Neuronal stem cell (in vitro differentiated cells): ENCODE measurements around the gene MYLK4.

Experiments
- DNase-seq: peaks from one replicate; pipeline ENCODE4 v3.0.0-alpha.2; 2013; ENCODE audit warnings: low spot score
- H2AFZ ChIP-seq: one replicate; pipeline ENCODE4 v1.6.1; 2013; ENCODE audit warnings: mild to moderate bottlenecking, low read length, inconsistent platforms
- H2AK5ac ChIP-seq: 2 replicates; pipeline ENCODE4 v1.6.1; 2013; ENCODE audit warnings: low read depth, mild to moderate bottlenecking, inconsistent platforms, low read length, moderate library complexity, mixed read lengths
- H2BK120ac ChIP-seq: 2 replicates; pipeline ENCODE4 v1.6.1; 2013; ENCODE audit warnings: low read depth, mild to moderate bottlenecking, inconsistent platforms, low read length, moderate library complexity, mixed read lengths
- H2BK12ac ChIP-seq: one replicate; pipeline ENCODE4 v1.6.1; 2013; ENCODE audit warnings: low read length, inconsistent platforms
- H2BK15ac ChIP-seq: 2 replicates; pipeline ENCODE4 v1.6.1; 2013; ENCODE audit warnings: mild to moderate bottlenecking, low read length, inconsistent platforms, mixed read lengths
- H2BK5ac ChIP-seq: one replicate; pipeline ENCODE4 v1.6.1; 2013; ENCODE audit warnings: inconsistent platforms, mild to moderate bottlenecking, low read length, moderate library complexity
- H3K14ac ChIP-seq: one replicate; pipeline ENCODE4 v1.6.1; 2013; ENCODE audit warnings: low read length, inconsistent platforms
- H3K18ac ChIP-seq: 2 replicates; pipeline ENCODE4 v1.6.1; 2013; ENCODE audit warnings: low read length, inconsistent platforms
- H3K23ac ChIP-seq: 2 replicates; pipeline ENCODE4 v1.6.1; 2013; ENCODE audit warnings: low read depth, mild to moderate bottlenecking, mixed read lengths, low read length, inconsistent platforms; ENCODE audit not compliant: poor library complexity
- H3K27ac ChIP-seq: replicated peaks from 3 replicates; pipeline ENCODE4 v1.5.1; 2013; ENCODE audit warnings: low read length, inconsistent platforms
- H3K27me3 ChIP-seq, 3 experiments: 2 replicates each; pipeline ENCODE4 v1.6.1; 2013; ENCODE audit warnings: low read length in 3 of 3, mild to moderate bottlenecking in 2 of 3, inconsistent platforms in 1 of 3, low read depth in 1 of 3, mixed read lengths in 1 of 3, moderate library complexity in 1 of 3; ENCODE audit not compliant: control insufficient read depth in 3 of 3, insufficient read depth in 3 of 3
- H3K36me3 ChIP-seq, 2 donors: replicated peaks in 1 of 2; 2 replicates each; pipeline ENCODE4 v1.6.1; 2013; ENCODE audit warnings: low read length in 2 of 2; ENCODE audit not compliant: control insufficient read depth in 2 of 2, insufficient read depth in 2 of 2
- H3K4ac ChIP-seq: 2 replicates; pipeline ENCODE4 v1.6.1; 2013; ENCODE audit warnings: inconsistent platforms, mild to moderate bottlenecking, low read length, moderate library complexity
- H3K4me1 ChIP-seq, 2 donors: 1 replicate in 1 of 2; 2 replicates in 1 of 2; pipeline ENCODE4 v1.6.1; 2013; ENCODE audit warnings: low read length in 2 of 2, low read depth in 1 of 2; ENCODE audit not compliant: control insufficient read depth in 2 of 2, insufficient read depth in 1 of 2
- H3K4me2 ChIP-seq: one replicate; pipeline ENCODE4 v1.6.1; 2013; ENCODE audit warnings: mild to moderate bottlenecking, low read length, inconsistent platforms; ENCODE audit not compliant: insufficient read depth, poor library complexity, severe bottlenecking
- H3K4me3 ChIP-seq, 2 donors: 2 replicates each; pipeline ENCODE4 v1.5.1; 2013; ENCODE audit warnings: low read length in 2 of 2, mild to moderate bottlenecking in 2 of 2, inconsistent platforms in 1 of 2, moderate library complexity in 1 of 2
- H3K79me1 ChIP-seq: one replicate; pipeline ENCODE4 v1.6.1; 2013; ENCODE audit warnings: low read depth, mild to moderate bottlenecking, inconsistent platforms, low read length, moderate library complexity
- H3K9ac ChIP-seq: one replicate; pipeline ENCODE4 v1.6.1; 2013; ENCODE audit warnings: mild to moderate bottlenecking, low read depth, low read length, inconsistent platforms; ENCODE audit not compliant: poor library complexity
- H3K9me3 ChIP-seq, 2 donors: replicated peaks in 1 of 2; 2 replicates each; pipeline versions ENCODE3 to v1.6.1; 2013; ENCODE audit warnings: low read length in 2 of 2, mild to moderate bottlenecking in 2 of 2, inconsistent platforms in 1 of 2, low read depth in 1 of 2, mixed read lengths in 1 of 2, moderate library complexity in 1 of 2; ENCODE audit not compliant: control insufficient read depth in 2 of 2, insufficient read depth in 1 of 2
- H4K8ac ChIP-seq: one replicate; pipeline ENCODE4 v1.6.1; 2013; ENCODE audit warnings: low read depth, mild to moderate bottlenecking, inconsistent platforms, low read length, moderate library complexity
- H4K91ac ChIP-seq: one replicate; pipeline ENCODE4 v1.6.1; 2013; ENCODE audit warnings: low read length, low read depth, mild to moderate bottlenecking, inconsistent platforms; ENCODE audit not compliant: poor library complexity
- WGBS, 2 donors: extraction: QIAGEN DNeasy Blood & Tissue Kit; methylation state at CpG; one replicate each; pipeline ENCODE4 v1.1.7; 2013; ENCODE audit warnings: missing lambda C conversion rate in 2 of 2, mixed read lengths in 1 of 2; ENCODE audit not compliant: insufficient read length in 2 of 2, insufficient replicate concordance in 1 of 2; ENCODE audit errors: extremely low coverage in 2 of 2; 5-methylcytosine and 5-hydroxymethylcytosine counted together

The MYLK4 gene

DNA sequence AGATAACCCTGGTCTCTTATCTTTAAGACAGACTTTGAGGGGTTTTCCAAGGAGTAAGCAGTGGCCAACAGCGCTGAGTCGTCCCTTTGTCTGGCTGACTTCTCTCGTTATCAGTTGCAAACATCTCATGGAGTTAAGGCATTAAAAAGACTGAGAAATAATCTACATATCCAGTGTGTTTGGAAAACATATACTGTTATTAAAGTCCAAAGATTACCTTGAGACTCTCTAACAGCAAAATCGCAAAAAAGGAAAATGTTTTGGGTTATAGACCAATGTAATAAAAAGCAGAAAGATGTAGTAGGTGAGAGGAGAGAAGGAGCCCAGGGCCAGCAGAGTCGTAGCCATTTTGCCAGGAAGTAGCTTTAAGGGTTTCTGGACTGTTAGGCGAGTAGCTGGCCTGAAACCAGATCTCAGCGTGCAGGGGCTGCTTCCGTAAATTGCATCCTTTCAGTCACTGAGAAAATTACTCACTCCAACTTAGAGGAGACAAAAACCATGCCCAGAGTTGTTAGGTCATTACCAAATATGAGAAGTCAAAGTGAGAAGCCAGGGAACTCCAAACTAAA lies 24.6 kb downstream of the MYLK4 start:
- H3K9me3 ChIP-seq, result no peaks in the 10 kb centered on the region
- H3K23ac ChIP-seq, result no peak overlapping the region
- no peak overlapping the region for H4K91ac ChIP-seq
- H3K9ac ChIP-seq, result no peak overlapping the region
- no peak overlapping the region for H2BK5ac ChIP-seq
- no CpG with 5 or more reads among the region's 8 CpGs for WGBS, 2 donors
- DNase-seq, result no peak
- no peak overlapping the region for H3K4ac ChIP-seq
- H3K79me1 ChIP-seq, result no peaks in the 10 kb centered on the region
- no peak overlapping the region for H3K14ac ChIP-seq
- H3K18ac ChIP-seq, result no peak overlapping the region
- H3K4me3 ChIP-seq, result no peak overlapping the region
- H2BK120ac ChIP-seq, result no peak overlapping the region
- peaks cover 2 to 3% of the 10 kb centered on the region in 2 donors for H3K4me1 ChIP-seq
- peaks cover 0 to 3% (median 0%) of the 10 kb centered on the region in 3 experiments for H3K27me3 ChIP-seq
- no peak overlapping the region for H2BK12ac ChIP-seq
- H3K27ac ChIP-seq, result no peak overlapping the region
- H2AFZ ChIP-seq, result peak overlapping the region; percentile 64
- no peak overlapping the region for H3K4me2 ChIP-seq
- H2AK5ac ChIP-seq, result no peak overlapping the region
- H2BK15ac ChIP-seq, result no peak overlapping the region
- H4K8ac ChIP-seq, result no peak overlapping the region
- H3K36me3 ChIP-seq, result no peaks in the 10 kb centered on the region

DNA sequence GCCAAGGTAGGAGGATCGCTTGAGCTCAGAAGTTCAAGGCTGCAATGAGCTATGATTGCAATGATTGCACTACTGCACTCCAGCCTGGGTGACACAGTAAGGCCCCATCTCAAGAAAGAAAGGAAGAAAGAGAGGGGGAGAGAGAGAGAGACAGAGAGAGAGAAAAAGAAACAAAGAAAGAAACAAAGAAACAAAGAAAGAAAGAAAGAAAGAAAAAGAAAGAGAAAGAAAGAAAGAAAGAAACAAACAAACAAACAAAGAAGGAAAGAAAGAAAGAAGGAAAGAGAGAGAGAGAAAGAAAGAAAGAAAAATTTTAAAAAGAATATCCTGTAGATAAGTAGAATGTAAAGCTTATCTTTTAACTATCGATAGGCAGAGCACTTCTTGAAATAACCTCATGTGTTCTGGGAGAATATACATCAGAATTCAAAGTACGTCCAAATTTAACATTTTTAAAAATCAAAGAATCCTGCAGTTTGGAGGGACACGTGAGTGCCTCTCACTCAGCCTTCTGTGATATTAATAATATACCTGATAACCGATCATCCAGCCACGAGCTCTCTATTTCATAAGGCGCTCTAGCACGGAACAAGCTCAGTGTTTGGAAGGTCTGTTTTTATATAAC lies 25.2 kb downstream of the MYLK4 start:
- Histone ChIP-seq H3K14ac (no peak overlapping the region), H3K27me3 (peaks cover 0 to 3% (median 0%) of the 10 kb centered on the region in 3 experiments), H2AFZ (peak overlapping the region; percentile 64), H2BK120ac (no peak overlapping the region), H2BK5ac (no peak overlapping the region), H3K4ac (no peak overlapping the region), H4K8ac (no peak overlapping the region), H4K91ac (no peak overlapping the region), H3K79me1 (no peaks in the 10 kb centered on the region), H3K18ac (no peak overlapping the region), H3K4me1 (peaks cover 2 to 3% of the 10 kb centered on the region in 2 donors), H3K9ac (no peak overlapping the region), H2AK5ac (no peak overlapping the region), H2BK15ac (no peak overlapping the region), H2BK12ac (no peak overlapping the region), H3K23ac (no peak overlapping the region), H3K4me2 (no peak overlapping the region), H3K9me3 (no peaks in the 10 kb centered on the region), H3K4me3 (no peak overlapping the region), H3K36me3 (no peaks in the 10 kb centered on the region), H3K27ac (no peak overlapping the region)
- DNase-seq, result no peak
- no CpG with 5 or more reads among the region's 8 CpGs for WGBS, 2 donors

DNA sequence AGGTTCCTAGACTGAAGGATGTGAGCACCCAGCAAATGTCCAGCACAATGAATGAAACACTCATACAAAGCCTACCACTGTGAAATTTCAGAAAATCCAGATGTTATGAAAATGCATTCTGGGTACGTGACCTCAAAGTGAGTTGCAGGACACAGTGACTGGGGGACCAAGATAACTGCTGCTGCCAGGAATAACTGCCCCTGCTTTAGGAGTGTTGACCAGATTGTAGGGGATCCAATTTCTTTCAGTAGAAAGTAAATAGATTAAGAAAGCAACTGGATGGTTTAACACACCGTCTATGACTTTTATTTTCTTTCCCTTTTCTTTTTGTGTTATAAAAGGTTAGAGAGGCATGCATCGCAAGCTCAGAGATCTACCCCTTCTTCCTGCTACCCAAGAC lies 29.5 kb downstream of the MYLK4 start:
- H3K4ac ChIP-seq, result no peak overlapping the region
- no peak overlapping the region for H2BK5ac ChIP-seq
- WGBS, 2 donors, result no CpG with 5 or more reads among the region's 3 CpGs
- no peak overlapping the region for H4K8ac ChIP-seq
- H2BK12ac ChIP-seq, result no peak overlapping the region
- H3K36me3 ChIP-seq, result no peaks in the 10 kb centered on the region
- H3K18ac ChIP-seq, result no peak overlapping the region
- H3K27ac ChIP-seq, result no peak overlapping the region
- no peak overlapping the region for H2BK120ac ChIP-seq
- no peak overlapping the region for H2AK5ac ChIP-seq
- no peaks in the 10 kb centered on the region for H3K79me1 ChIP-seq
- H3K4me3 ChIP-seq, result no peak overlapping the region
- no peak overlapping the region for H3K9ac ChIP-seq
- no peak overlapping the region for H4K91ac ChIP-seq
- no peak overlapping the region for H3K23ac ChIP-seq
- no peak overlapping the region for H3K4me2 ChIP-seq
- H2AFZ ChIP-seq, result no peak overlapping the region
- no peak for DNase-seq
- peaks cover 0 to 2% of the 10 kb centered on the region in 2 donors for H3K4me1 ChIP-seq
- no peaks in the 10 kb centered on the region for H3K9me3 ChIP-seq
- no peaks in the 10 kb centered on the region for H3K27me3 ChIP-seq
- H3K14ac ChIP-seq, result no peak overlapping the region
- no peak overlapping the region for H2BK15ac ChIP-seq

DNA sequence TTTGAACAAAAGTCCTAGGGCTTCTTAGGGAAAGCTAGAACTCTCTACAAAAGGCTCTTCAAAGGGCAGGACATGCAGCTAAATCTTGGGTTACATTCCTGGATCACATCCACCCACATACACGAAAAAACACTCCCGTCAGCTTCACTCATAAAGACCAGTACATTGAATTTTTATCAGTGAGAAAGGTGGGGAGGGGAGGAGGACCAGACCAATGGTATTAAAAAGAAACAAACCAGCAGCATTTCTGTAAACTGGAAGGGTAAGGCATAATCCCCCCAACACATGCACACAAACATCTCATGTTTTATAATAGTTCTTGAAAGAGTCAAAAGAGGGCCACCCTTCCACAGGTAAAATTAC lies 31.6 kb downstream of the MYLK4 start:
- Histone ChIP-seq H3K18ac (no peak overlapping the region), H3K23ac (no peak overlapping the region), H3K9me3 (no peaks in the 10 kb centered on the region), H3K27ac (no peak overlapping the region), H4K91ac (no peak overlapping the region), H3K4me3 (no peak overlapping the region), H2BK5ac (no peak overlapping the region), H2AK5ac (no peak overlapping the region), H3K4ac (no peak overlapping the region), H3K4me1 (no peaks in the 10 kb centered on the region), H3K9ac (no peak overlapping the region), H4K8ac (no peak overlapping the region), H2BK12ac (no peak overlapping the region), H3K79me1 (no peaks in the 10 kb centered on the region), H2AFZ (no peak overlapping the region), H3K14ac (no peak overlapping the region), H3K36me3 (no peaks in the 10 kb centered on the region), H2BK120ac (no peak overlapping the region), H3K27me3 (no peaks in the 10 kb centered on the region), H3K4me2 (no peak overlapping the region), H2BK15ac (no peak overlapping the region)
- no peak for DNase-seq
- no CpG with 5 or more reads among the region's 2 CpGs for WGBS, 2 donors
